ENCODE results near the gene MRPL10. TPM values are rescaled to one million over a fixed set of nuclear protein-coding genes. Genes with fewer than 3 reads are reported as not detected.

MRPL10 gene
- total RNA-seq, 1 experiment from 2014 or later = 67.2 TPM

DNA sequence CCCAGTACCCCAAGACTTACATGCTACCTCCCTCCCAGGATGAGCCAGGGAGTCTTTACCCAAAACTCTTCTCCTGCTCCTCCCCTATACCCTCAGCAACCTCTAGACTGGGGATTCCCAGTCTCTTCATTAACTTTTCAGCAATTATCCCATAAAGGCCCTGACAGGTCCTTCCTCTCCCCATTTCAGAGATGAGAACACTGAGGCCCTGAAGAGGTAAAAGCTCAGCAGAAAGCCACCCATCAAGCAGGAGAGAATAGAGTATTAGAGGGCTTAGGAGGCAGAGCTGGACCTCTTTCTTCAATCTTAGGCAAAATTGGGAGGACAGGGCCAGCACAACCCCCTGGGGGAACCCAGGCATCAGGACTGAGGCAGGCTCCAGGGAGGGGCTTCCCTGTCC lies 25.5 kb upstream of the MRPL10 start:
- Histone ChIP-seq H4K91ac (ENCODE audit: insufficient read length, low read depth, low read length) (no peak overlapping the region), H3K23me2 (ENCODE audit: insufficient read length, low read depth, low read length, poor library complexity, severe bottlenecking) (peaks cover 5% of the 10 kb centered on the region), H2BK20ac (ENCODE audit: low read depth, low read length, poor library complexity, severe bottlenecking) (no peak overlapping the region), H3K4ac (ENCODE audit: low read depth, low read length) (no peak overlapping the region), H3K9me3 (ENCODE audit: control insufficient read depth, low read depth, low read length) (no peaks in the 10 kb centered on the region), H3K27ac (ENCODE audit: insufficient read length, low read depth, low read length) (no peak overlapping the region), H3K18ac (ENCODE audit: insufficient read length, low read depth, low read length) (no peak overlapping the region), H3K14ac (ENCODE audit: insufficient read depth, low read length) (no peak overlapping the region), H2BK5ac (ENCODE audit: insufficient read length, low read length) (no peak overlapping the region), H2BK12ac (ENCODE audit: insufficient read length, low read depth, low read length) (no peak overlapping the region), H3K4me2 (ENCODE audit: insufficient read depth, insufficient read length, low read length) (no peak overlapping the region), H4K5ac (ENCODE audit: insufficient read length, low read depth, low read length) (no peak overlapping the region), H3K4me1 (ENCODE audit: insufficient read depth, low read length) (peaks cover 3% of the 10 kb centered on the region), H2AFZ (ENCODE audit: low read length) (no peak overlapping the region), H3K27me3 (ENCODE audit: insufficient read depth, low read length) (peaks cover 27% of the 10 kb centered on the region), H3K56ac (ENCODE audit: insufficient read length, low read depth, low read length) (no peak overlapping the region), H3K79me1 (ENCODE audit: insufficient read depth, low read depth, low read length, poor library complexity, severe bottlenecking) (no peaks in the 10 kb centered on the region), H2BK15ac (ENCODE audit: low read depth, low read length) (no peak overlapping the region), H2AK5ac (ENCODE audit: insufficient read length, low read length) (no peak overlapping the region), H2BK120ac (ENCODE audit: low read depth, low read length, poor library complexity, severe bottlenecking) (no peak overlapping the region), H3T11ph (ENCODE audit: low read length) (no peak overlapping the region), H3K79me2 (ENCODE audit: insufficient read depth, low read length) (no peaks in the 10 kb centered on the region), H4K8ac (replicated peaks; ENCODE audit: insufficient read length, low read depth, low read length) (no peak overlapping the region), H3K23ac (ENCODE audit: insufficient read length, low read depth, low read length) (no peak overlapping the region), H3K9ac (ENCODE audit: extremely low read depth, insufficient read length, low read length) (no peak overlapping the region), H4K20me1 (ENCODE audit: control insufficient read depth, insufficient read depth, insufficient read length) (no peaks in the 10 kb centered on the region)
- Mint-ChIP-seq H3K4me1 (peaks cover 32 to 41% of the 10 kb centered on the region in 2 experiments), H3K9me3 (no peaks in the 10 kb centered on the region; a peak in 1 of 5 replicates), H3K4me3 (no peak overlapping the region), H3K36me3 (ENCODE audit: insufficient read depth in 1 of 3, low read depth in 3 of 3) (no peaks in the 10 kb centered on the region), H3K27ac (no peak overlapping the region), H3K27me3 (ENCODE audit: low read depth) (peaks cover 82% of the 10 kb centered on the region)
- no peak for DNase-seq
- TF ChIP-seq, protein P1, sequence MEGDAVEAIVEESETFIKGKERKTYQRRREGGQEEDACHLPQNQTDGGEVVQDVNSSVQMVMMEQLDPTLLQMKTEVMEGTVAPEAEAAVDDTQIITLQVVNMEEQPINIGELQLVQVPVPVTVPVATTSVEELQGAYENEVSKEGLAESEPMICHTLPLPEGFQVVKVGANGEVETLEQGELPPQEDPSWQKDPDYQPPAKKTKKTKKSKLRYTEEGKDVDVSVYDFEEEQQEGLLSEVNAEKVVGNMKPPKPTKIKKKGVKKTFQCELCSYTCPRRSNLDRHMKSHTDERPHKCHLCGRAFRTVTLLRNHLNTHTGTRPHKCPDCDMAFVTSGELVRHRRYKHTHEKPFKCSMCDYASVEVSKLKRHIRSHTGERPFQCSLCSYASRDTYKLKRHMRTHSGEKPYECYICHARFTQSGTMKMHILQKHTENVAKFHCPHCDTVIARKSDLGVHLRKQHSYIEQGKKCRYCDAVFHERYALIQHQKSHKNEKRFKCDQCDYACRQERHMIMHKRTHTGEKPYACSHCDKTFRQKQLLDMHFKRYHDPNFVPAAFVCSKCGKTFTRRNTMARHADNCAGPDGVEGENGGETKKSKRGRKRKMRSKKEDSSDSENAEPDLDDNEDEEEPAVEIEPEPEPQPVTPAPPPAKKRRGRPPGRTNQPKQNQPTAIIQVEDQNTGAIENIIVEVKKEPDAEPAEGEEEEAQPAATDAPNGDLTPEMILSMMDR (conservative IDR thresholded peaks at IDR 0.05) = no peak

Measured in H9 (cell line).